ENCODE measurements around the gene FGF16.
"Not testable (repeated sequence)": the region's sequence is repeated elsewhere in the genome, so short reads cannot be mapped to it uniquely, and the experiment has no call there.

FGF16 gene

DNA sequence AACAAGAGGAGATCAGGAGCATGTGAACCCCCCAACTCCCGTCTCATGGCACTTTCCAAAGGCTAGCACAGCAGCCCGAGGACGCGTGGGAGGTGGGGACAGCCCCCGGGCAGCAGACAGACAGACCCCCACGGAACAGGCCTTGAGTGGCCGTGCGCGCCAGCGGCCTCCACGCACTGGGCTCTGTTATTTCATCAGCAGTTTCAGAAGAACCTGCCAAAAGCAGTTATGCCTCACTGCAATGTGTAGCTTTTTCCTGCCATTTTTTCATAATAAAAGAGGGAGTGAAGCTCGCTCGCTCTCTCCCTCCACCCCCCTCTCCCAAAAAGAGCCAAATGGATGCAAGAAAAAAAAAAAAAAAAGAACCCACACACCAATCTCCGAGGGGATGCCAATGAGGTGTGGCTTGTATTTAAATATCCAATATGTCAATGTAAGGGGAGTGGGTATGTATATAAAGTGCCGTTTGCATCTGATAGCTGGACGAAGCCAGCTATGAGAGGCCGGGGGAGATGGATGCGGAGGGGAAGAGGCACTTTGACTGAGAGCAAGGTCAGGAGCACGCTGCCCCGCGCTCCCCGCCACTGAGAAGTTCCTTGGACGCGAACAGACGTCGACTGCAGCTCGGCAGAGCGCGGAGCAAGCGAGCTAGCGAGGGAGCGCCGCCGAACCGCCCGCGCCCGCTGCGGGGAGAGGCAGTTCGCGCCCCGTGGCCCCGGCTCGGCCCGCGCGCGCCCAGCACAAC lies at the start of gene FGF16:
Gene FGF16, plus strand, starts transcription at position 482 of the 745 bp plus-strand sequence. CDS start 286 bp downstream, outside the sequence.
- no peak for DNase-seq

DNA sequence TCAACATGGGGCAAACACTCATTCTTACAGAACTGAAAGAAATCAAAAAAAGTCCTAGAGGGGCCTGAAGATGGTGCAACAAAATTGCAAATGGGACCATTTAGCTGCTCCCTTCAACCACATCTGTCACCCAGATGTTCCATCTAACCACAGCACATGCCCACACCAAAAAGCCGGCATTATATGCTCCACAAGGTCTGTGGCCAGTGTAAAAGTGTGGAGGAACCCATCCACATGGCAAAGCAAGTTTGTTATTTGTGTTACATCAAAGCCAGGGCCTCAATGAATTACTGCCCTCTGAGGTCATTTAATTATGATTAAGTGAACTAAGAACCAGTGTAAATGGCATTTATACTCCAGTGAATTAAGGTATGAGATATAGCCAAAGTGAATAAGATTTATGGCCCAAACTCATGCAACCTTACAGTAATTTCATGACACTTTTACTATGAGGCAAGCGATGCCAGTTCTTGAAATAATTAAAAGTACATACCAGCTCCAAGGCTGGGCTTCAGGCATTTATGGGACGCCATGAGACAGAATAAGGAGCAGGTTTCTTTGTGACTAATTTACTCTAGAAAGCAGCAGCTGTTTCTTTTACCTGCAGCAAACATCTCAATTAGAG lies 48.7 kb upstream of the FGF16 start:
- no peak for DNase-seq

DNA sequence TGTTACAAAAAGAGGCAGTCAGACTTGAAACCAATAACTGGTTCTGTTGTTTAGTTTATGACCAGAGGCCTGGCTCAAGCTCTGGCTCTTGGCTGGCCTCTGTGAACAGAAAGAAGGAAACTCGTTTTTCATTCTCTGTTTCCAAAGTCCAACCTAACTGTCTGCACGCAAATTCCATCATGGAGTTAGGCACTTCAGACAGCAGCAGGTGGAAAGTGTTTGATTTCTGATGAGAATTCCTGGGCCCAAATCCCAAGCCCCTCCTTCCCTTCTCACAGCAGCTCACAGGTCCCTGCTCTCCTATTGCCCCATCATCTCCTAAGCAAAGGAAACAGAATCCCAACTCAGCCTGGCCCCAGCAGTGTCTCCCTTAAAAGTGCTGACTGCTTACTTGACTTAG lies 42.8 kb upstream of the FGF16 start:
- DNase-seq: no peak

DNA sequence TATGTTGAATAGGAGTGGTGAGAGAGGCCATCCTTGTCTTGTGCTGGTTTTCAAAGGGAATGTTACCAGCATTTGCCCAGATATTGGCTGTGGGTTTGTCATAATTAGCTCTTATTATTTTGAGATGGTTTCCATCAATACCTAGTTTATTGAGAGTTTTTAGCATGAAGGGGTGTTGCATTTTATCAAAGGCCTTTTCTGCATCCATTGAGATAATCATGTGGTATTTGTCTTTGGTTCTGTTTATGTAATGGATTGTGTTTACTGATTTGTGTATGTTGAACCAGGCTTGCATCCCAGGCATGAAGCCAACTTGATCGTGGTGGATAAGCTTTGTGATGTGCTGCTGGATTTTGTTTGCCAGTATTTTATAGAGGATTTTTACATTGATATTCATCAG lies 39.4 kb upstream of the FGF16 start:
- DNase-seq: not testable (repeated sequence)

DNA sequence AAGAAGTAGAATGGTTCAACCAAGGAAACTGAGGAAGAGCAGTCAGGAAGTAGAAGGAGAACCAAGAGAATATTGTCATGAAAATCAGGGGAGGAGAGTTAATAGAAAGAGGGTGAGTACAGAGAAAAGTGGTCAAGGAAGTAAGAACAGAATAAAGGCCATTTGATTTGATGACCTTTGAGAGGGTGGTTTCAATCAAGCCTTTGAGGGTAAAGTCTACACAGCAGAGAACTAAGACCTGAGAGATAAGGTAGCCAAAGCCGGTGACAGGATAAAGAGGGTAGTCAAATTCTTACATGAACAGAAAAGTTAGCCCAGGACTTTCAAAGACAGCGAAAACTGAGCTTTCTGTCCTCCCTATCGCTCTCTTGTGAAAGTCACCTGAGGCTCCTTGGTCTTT lies 34.6 kb upstream of the FGF16 start:
- no peak for DNase-seq

DNA sequence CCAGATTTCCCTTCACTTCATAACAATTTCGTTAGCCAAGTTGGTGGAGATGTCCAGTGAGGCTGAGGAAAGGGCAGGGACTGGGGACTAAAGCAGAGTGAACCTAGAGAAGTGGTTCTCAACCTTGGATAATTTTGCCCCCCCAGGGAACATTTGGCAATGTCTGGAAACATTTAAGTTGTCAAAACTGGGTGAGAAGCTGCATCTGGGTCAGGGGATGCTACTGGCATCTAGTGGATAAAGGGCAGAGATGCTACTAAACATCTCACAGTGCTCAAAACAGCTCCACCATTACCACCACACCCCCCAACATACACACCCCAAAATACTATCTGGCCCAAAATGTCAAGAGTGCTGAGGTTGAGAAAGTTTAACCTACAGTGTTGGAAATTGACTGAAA lies 32.0 kb upstream of the FGF16 start:
- no peak for DNase-seq

DNA sequence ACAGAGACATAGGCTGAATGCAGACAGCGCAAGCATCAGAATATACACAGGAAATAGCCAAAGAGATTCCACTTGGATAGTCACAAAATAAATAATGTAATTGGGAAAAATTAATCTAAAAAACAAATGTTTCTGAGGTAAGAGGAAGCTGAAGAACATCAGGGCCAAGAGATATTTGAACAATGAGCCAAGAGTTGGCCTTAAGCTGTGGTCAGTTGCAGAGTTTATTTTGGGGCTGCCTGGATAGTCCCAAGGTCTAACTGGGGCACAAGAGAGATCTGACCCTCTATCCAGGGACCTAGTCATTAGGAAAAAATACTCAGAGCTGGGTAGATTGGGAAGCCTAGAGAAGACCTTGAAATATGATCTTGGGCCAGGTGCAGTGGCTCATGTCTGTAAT lies 31.3 kb upstream of the FGF16 start:
- no peak for DNase-seq

DNA sequence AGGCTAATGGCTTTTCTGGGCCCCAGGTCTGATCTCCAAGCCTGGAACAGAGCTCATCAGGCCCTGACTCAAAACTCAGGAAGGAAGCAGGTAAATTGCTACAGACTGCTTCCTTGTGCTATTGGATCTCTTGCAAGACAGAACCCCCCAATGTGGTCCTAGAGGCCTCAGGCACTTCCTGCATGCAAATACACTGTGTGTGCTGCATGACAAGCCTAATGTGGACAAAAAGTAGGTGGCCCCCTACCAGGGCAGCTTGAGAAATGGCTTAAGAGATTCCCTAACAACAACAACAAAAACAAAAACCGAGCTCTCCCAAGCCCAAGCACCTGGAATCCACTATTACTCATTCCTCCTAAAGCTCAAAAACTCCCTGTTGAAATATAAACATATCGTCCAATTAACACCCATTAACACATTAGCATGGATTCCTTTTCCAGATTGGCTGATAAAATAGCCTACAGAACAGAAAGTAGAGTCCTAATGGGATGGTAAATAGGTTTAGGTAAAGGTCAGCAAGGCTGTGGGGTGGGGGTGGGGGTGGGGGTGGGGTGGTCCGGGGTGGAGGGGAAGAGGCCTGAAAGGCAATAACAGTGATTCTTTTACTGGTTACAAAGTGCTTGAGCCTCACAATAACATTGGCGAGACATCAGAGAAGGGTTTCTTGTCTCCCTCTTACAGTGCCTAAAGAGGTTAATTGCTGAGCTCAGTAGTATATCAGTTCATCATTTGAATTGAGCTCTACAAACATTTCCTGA lies 24.1 kb upstream of the FGF16 start:
- DNase-seq: no peak

DNA sequence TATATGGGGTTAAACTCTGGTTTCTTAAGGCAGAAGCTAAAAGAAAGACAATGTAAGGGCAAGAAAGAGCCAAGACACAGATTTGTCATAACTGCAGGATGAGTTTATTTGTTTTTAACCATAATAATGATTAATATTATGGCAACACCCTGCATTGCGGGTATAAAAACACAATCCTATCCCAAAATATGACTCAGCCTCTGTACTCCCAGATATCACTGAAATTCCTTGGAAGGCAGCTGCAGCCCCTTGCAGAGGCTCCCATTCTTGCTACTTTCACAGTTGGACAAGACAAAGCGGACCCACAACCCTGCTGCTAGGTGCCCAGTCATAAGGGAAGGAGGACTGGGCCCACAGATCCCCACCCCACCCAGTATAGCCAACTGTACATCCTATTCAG lies 20.4 kb upstream of the FGF16 start:
- no peak for DNase-seq

DNA sequence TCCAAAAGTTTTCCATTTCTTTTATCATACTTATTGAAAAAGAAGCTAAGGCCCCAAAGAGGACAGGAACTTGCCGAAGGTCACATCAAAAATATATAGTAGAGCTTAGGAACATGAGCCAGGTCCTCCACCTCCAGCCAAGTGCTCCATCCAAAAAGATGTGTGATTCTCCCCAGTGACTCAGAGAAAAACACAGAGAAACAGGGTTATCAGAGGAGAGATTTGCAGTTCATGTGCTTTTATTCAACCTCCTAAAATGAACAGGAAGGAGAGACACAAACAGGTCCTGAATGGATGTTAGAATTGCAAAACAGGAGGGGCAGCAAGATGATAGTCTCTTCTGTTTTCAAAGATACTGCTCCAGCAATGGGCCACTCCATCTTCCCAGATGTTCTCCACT lies 19.6 kb upstream of the FGF16 start:
- DNase-seq: no peak

DNA sequence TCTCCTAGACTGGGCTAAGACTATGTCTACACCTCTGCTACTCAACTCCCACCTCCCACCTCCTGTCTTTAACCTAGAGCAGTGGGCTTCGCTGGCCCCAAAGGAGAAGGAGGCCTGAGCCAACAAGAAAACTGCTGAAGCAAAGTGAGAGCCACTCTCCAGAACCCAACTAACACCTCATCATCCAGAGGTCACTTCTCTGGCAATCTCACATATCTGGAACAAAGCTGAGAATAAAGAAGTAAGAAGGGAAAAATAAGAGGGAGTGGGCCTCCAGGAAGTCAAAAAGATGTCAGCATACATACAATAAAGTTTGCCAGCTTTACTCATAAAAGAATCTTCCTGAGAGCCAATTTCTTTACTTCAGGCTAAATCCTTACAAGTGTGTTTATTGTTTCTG lies 18.6 kb upstream of the FGF16 start:
- DNase-seq: no peak

DNA sequence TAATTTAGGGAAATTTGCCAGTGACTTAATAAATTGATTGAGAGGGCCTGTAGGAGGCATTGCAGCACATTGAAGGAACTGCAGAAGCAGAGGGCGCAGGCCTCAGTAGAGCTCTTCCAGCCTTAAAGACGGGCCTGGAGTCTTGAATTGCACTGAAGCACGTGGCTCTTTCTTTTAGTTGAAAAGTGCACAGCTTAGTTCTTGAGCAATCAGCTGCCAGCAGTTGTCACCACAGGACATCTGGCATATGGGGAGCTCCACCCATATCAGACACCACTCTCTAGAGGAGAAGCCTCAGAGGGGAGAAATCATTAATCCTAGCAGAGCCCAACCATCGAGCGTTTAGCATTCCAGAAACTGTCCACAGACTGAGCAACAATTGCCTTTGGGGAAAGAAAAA lies 16.0 kb upstream of the FGF16 start:
- no peak for DNase-seq

DNA sequence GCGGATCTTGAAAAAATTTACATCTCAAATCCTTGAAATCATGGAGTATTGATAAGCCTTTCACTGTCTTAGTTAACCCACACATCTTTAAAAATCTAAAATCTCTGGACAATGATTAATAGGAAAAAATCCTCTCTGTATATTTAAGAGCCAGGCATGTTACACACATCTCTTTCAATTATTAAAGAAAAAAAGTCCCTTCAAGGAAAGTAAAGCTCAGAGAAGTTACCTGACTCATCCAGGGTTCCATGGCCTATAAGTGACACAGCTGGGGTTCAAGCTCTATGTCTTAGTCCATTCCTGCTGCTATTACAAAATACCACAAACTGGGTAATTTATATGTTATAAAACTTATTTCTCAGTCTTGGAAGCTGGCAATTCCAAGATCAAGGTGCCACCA lies 14.2 kb upstream of the FGF16 start:
- no peak for DNase-seq

DNA sequence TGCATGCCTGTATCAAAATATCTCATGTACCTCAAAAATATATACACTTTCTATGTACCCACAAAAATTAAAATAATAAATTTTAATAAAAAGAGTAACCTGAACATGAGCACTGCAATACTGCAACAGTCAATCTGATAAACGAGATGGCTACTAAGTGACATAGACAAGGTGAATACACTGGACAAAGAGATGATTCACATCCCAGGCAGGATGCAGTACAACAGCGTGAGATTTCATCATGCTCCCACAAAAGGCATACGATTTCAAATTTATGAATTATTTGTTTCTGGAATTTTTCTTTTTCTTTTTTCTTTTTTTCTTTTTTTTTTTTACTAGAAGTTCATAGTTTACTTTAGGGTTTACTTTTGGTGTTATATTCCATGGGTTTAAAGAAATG lies 12.2 kb upstream of the FGF16 start:
- no peak for DNase-seq

DNA sequence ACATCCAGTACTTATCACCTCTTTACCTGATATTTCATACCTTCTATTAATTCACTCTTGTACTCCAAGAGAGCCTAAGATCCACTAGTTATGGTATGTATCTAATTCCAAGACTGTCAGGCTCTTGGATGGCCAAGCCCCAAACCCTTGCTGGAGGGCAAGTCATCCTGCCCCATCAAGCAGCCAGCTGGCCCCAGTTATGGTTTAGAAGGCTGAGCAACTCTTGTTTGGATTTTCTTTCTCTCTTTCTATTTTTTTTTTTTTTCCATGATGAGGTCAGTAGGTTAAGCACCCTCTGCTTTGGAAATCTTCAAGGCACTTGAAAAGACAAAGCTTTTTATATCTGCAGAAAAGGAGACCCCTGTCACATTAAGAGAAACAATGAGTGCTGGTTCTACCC lies 10.9 kb upstream of the FGF16 start:
- no peak for DNase-seq

DNA sequence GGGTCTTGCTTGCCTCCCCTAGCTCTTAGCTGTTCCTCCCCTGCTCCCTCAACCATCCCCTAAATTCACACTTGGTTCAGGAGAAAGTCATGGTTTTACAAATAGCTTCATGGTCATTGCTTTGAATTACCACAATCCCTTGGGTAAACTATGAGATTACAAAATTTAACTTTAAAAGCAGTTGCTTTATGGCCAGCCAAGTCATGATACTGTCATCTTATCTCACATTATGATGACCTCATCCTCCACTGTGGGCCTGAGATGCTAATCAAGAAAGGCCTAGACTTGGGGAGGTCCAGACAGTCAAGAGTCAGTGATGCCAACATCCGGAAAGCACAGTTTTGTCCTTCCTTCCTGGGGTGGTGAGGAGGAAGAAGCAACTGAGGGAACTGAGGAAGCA lies 10.5 kb upstream of the FGF16 start:
- no peak for DNase-seq

DNA sequence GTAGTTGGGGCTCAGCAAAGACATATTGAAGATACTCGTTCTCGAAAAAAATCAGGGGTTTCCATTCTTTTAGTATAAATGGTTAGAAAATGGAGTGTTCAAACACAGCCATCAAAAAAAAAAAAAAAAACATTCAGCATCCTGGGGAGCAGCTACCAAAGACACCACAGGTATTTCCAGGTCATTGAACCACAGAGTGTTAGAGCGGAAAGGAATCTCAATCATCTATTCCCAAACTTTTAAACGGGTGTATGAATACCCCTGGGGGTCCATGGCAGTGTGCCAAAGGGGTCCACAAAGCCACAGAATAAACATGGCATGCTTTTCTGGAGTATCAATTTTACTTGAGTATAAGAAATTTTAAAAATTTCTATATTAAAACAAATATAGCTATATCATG lies 6.9 kb upstream of the FGF16 start:
- DNase-seq: no peak

DNA sequence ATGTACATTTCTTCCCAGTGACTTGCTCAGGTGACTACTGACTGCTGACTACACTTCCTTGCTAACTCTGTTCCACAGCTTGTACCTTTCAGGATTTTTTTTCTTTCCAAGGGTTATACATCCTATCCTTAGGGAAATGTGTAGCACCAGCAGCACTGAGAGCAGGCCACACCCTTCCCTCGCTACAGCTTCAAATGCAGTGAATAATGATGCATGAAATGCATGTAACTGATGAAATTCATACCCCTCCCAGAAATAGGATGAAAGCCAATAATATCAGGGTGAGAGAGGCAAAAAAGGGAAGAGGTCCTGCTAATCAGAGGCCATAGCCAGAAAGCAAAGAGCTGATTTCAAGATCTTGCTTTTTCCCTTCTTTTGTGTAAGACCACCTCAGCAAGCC lies 6.2 kb upstream of the FGF16 start:
- DNase-seq: no peak

DNA sequence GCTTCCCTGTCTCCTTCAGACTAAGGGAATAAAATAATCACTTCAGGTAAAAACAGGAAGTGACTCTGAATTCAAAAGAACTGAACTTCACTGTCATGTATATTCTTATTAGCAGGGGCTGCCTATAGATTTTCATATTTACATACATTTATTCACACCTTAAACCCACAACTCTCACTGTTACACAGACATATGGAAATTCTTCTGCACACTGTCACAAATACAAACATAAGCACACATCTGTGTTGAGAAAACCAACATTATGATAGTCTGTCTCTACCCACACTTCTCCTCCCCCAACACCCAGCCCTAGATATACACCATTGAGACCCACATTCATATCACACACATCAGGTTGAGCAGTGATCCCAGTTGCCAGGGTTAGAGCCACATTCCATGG lies 5.7 kb upstream of the FGF16 start:
- no peak for DNase-seq

DNA sequence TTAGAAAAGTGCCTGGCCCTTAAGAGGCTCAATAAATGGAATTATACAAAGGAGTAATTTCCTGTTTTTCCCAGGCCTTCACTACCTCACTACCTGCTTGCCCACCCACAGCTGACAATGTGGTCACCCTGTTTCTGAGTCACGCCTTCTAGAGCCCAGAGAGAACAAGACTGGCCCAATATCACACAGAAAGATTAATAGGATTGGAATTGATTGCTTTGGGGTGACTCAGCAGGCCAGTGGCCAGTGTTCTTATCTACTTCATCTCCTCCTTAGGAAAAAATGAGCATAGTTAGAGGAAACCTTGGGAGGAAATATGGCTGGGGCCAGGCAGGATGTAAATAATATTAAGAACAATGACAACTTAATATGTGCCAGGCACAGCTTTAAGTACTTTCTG lies 4.5 kb upstream of the FGF16 start:
- DNase-seq: no peak

DNA sequence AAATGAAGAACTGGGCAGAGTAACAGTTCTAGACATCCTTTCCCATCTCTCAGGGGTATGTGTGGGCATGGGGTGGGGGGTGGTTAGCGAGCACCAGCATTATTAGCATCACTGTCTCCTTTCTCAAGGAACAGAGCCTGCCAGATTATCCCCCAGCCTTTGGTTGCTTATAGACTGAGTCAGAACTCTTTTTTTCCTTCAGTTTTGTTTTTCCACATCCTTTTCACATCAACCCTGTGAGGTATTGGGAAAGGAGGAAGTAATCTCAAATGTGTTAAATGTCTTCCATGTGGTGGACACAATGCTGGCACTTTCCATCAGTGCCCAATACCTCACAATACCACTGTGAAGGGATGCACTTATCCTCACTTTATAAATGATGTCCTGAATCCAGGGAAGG lies 3.1 kb upstream of the FGF16 start:
- DNase-seq: no peak

DNA sequence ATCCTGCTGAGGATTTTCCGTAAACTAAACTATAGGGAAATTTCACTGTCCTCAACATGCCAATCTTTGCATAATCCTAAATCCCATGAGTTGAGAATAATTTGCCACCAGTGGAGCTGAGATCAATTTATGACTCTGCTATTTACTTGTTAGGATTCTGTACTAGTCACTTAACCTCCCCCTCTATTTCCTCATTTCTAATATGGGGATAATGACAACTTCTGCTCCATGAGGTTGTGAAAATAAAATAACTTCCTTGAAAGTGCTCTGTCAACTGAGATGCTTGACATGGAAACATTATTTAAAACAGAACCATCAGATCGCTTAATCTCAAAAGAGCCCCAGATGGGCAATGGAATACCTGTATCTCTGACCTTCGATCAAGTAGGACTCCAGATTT lies 2.6 kb upstream of the FGF16 start:
- no peak for DNase-seq

DNA sequence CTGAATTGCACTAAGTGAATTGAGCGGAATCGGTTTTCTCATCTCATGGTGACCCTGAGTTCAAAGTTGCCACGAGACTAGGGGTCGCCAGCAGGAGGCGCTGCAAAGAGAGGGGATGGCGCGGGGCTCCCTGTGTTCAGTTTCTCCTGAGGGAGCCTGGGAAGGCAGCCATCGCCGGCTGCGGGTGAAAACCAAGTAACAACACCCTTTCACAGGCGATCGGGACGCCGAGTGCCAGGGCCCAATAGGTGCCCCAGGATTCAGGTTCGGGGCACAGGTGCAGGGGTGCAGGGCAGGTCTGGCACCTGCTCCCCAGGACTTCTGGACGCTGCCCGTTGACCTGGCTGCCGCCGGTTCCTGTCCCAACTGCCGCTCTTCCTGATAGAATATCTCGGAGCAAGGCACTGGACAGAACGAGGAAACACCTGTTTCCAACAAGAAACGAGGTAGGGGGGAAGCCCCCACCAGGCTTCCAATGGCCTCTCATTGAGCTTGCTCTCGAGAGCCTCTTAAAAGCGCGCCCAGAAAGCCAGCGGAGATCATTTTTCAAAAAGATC lies 1.1 kb upstream of the FGF16 start:
- DNase-seq: peak in 2 of 3 experiments; percentile 12 to 16
